Measurements from ENCODE around the gene BCL2. TPM values are rescaled to one million over a fixed set of nuclear protein-coding genes. Genes with fewer than 3 reads are reported as not detected.

The BCL2 gene
- total and polyA plus RNA-seq, 7 donors = 2.8 to 25.7 (median 11.3) TPM

- Histone ChIP-seq H3K9me3 (no peaks in the 10 kb centered on the region), H3K4me3 (peak overlapping the region in 1 of 4 donors; percentile 14), H3K27ac (no peak overlapping the region), H3K36me3 (no peaks in the 10 kb centered on the region), H3K27me3 (no peaks in the 10 kb centered on the region), H3K4me1 (peaks cover 0 to 27% (median 11%) of the 10 kb centered on the region in 4 donors)
- intact Hi-C loops (cut with DNase I) = no loop called here
- no peak for DNase-seq
- TF ChIP-seq POLR2A (IDR thresholded peaks at IDR 0.05) (no peak), CTCF (IDR thresholded peaks at IDR 0.05) (no peak), EP300 (IDR thresholded peaks at IDR 0.05) (no peak), POLR2AphosphoS5 (IDR thresholded peaks at IDR 0.05) (no peak)
Measured at GRCh38 chr18:63229971-63230370, 89.6 kb downstream of the BCL2 start.

- intact Hi-C loops (cut with DNase I) = no loop called here
- Histone ChIP-seq H3K27me3 (no peaks in the 10 kb centered on the region), H3K36me3 (no peaks in the 10 kb centered on the region), H3K4me3 (no peak overlapping the region), H3K4me1 (peaks cover 0 to 10% (median 7%) of the 10 kb centered on the region in 4 donors), H3K9me3 (no peaks in the 10 kb centered on the region), H3K27ac (no peak overlapping the region)
- no peak for TF ChIP-seq CTCF (IDR thresholded peaks at IDR 0.05)
- TF ChIP-seq POLR2AphosphoS5 (IDR thresholded peaks at IDR 0.05) = no peak
- TF ChIP-seq EP300 (IDR thresholded peaks at IDR 0.05) = no peak
- no peak for TF ChIP-seq POLR2A (IDR thresholded peaks at IDR 0.05)
- WGBS, 2 donors = 32 to 81% methylated on average over 6 of the region's 6 CpGs
- no peak for DNase-seq
Measured at GRCh38 chr18:63225434-63225833, 94.1 kb downstream of the BCL2 start.

DNA sequence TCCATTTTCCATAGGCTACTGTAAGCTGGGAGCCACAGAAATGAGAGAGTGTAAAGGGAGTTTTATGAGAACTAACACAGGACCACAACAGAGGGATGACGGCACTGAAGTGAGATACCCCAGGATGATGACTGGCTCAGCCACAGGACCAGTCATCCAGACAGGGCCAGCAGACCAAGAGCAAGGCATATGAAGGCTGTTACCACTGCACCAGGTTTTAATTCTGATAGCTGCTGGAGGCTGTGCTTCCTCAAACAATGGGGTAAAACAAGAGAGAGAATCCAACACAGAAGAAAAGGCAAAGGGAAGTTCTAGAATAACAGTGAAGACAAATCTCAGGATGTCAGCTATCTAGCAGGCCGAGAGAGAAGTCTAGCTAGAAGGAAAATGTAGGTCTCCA, 94.9 kb downstream of the BCL2 start:
- no peak for TF ChIP-seq POLR2A (IDR thresholded peaks at IDR 0.05)
- H3K36me3 ChIP-seq = no peaks in the 10 kb centered on the region
- DNase-seq = no peak
- no peak overlapping the region for H3K4me3 ChIP-seq
- intact Hi-C loops (cut with DNase I) = no loop called here
- H3K27me3 ChIP-seq = no peaks in the 10 kb centered on the region
- no peaks in the 10 kb centered on the region for H3K9me3 ChIP-seq
- no peak overlapping the region for H3K27ac ChIP-seq
- H3K4me1 ChIP-seq = peaks cover 0 to 4% (median 3%) of the 10 kb centered on the region in 4 donors
- 74 to 80% methylated on average over 2 of the region's 2 CpGs for WGBS, 2 donors

GRCh38 chr18:63223837-63224236, 95.7 kb downstream of the BCL2 start:
- intact Hi-C loops (cut with DNase I) = no loop called here
- Histone ChIP-seq H3K4me3 (no peak overlapping the region), H3K27ac (no peak overlapping the region), H3K9me3 (no peaks in the 10 kb centered on the region), H3K27me3 (no peaks in the 10 kb centered on the region), H3K36me3 (no peaks in the 10 kb centered on the region), H3K4me1 (no peaks in the 10 kb centered on the region)
- DNase-seq = no peak
- TF ChIP-seq CTCF (IDR thresholded peaks at IDR 0.05) = no peak
- no peak for TF ChIP-seq POLR2AphosphoS5 (IDR thresholded peaks at IDR 0.05)
- TF ChIP-seq POLR2A (IDR thresholded peaks at IDR 0.05) = no peak
- no peak for TF ChIP-seq EP300 (IDR thresholded peaks at IDR 0.05)
- WGBS, 2 donors = 58 to 88% methylated on average over 2 of the region's 2 CpGs

DNA sequence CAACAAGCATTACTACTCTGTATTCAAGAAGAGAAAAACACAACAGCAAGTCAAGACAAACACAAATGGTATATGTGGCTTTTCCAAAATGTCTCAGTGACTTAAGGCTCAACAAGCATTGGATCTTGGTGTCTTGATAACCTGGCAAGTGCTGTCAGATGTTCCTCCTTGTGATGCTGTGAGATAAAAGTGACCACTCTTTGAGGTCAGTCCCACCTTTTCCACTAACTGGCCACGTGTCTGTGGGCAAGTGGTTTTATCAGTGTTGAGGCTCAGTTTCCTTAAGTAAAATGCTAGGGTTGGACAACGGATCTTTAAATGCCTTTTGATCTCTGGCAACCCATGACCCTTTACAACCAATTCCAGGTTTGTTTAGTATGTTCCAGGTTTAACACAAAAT, 98.7 kb downstream of the BCL2 start:
- TF ChIP-seq POLR2A (IDR thresholded peaks at IDR 0.05) (no peak), POLR2AphosphoS5 (IDR thresholded peaks at IDR 0.05) (no peak), EP300 (IDR thresholded peaks at IDR 0.05) (no peak), CTCF (IDR thresholded peaks at IDR 0.05) (no peak)
- 42 to 44% methylated on average over 2 of the region's 2 CpGs for WGBS, 2 donors
- Histone ChIP-seq H3K4me1 (no peaks in the 10 kb centered on the region), H3K9me3 (no peaks in the 10 kb centered on the region), H3K27ac (no peak overlapping the region), H3K36me3 (no peaks in the 10 kb centered on the region), H3K4me3 (no peak overlapping the region), H3K27me3 (no peaks in the 10 kb centered on the region)
- DNase-seq = no peak
- intact Hi-C loops (cut with DNase I) = no loop called here

Data from sigmoid colon (tissue), 7 donors.